Neutrophil (primary cell): ENCODE measurements around the gene HLTF.
"Not testable (repeated sequence)": the region's sequence is repeated elsewhere in the genome, so short reads cannot be mapped to it uniquely, and the experiment has no call there.

ENCODE experiments used
- H3K27ac ChIP-seq: fragments of 200-600 bp; sonication (generic); 2 replicates; pipeline ENCODE4 v1.5.1; 2016; ENCODE audit warnings: mild to moderate bottlenecking, moderate library complexity
- H3K27me3 ChIP-seq: fragments of 200-600 bp; sonication (generic); 2 replicates; pipeline ENCODE4 v1.6.0; 2016; ENCODE audit warnings: mild to moderate bottlenecking
- H3K36me3 ChIP-seq: fragments of 200-600 bp; sonication (generic); 2 replicates; pipeline ENCODE4 v1.5.1; 2017
- H3K4me1 ChIP-seq, 2 experiments: fragments of 200-600 bp in 1 of 2; sonication (generic) in 1 of 2; 1 replicate in 1 of 2; 2 replicates in 1 of 2; pipeline versions ENCODE4 v1.5.1 to v1.6.1; 2013 to 2016; ENCODE audit warnings: low read depth in 1 of 2, low read length in 1 of 2, mild to moderate bottlenecking in 1 of 2, moderate library complexity in 1 of 2; ENCODE audit not compliant: control insufficient read depth in 1 of 2, insufficient read depth in 1 of 2
- H3K4me3 ChIP-seq, 2 experiments: fragments of 200-600 bp in 1 of 2; sonication (generic) in 1 of 2; 1 replicate in 1 of 2; 2 replicates in 1 of 2; pipeline ENCODE4 v1.5.1; 2013 to 2016; ENCODE audit warnings: low read depth in 1 of 2, low read length in 1 of 2, mild to moderate bottlenecking in 1 of 2, moderate library complexity in 1 of 2
- H3K9me3 ChIP-seq: fragments of 200-600 bp; sonication (generic); 2 replicates; pipeline ENCODE4 v1.5.1; 2016
- CTCF ChIP-seq: fragments of 200-600 bp; sonication (generic); IDR thresholded peaks from 2 replicates; pipeline ENCODE4 v1.5.1; 2016; ENCODE audit warnings: antibody characterized with exemption

Gene HLTF

GRCh38 chr3:148992635-148993255 is 93.6 kb downstream of the HLTF start:
- peaks cover 72 to 75% of the 10 kb centered on the region in 2 experiments for H3K4me1 ChIP-seq
- peak overlapping the region; percentile 88 for H3K27ac ChIP-seq
- H3K9me3 ChIP-seq, result no peaks in the 10 kb centered on the region
- peaks cover 38% of the 10 kb centered on the region for H3K36me3 ChIP-seq
- peak overlapping the region; percentile 72 to 74 for H3K4me3 ChIP-seq
- H3K27me3 ChIP-seq, result no peaks in the 10 kb centered on the region
- no peak for TF ChIP-seq CTCF

- Histone ChIP-seq H3K27me3 (no peaks in the 10 kb centered on the region), H3K36me3 (peaks cover 32% of the 10 kb centered on the region), H3K9me3 (no peaks in the 10 kb centered on the region), H3K4me3 (peak overlapping the region; percentile 72 to 74), H3K4me1 (peaks cover 69 to 72% of the 10 kb centered on the region in 2 experiments), H3K27ac (peak overlapping the region; percentile 88)
- no peak for TF ChIP-seq CTCF
Observed at GRCh38 chr3:148992027-148992634, 94.2 kb downstream of the HLTF start.

GRCh38 chr3:148991219-148992026 is 94.9 kb downstream of the HLTF start, which contains the start of gene GYG1:
GYG1 (plus strand) TSS chr3:148991540; CDS start chr3:148991641, 101 bp downstream.
- no peaks in the 10 kb centered on the region for H3K27me3 ChIP-seq
- H3K36me3 ChIP-seq, result peaks cover 25% of the 10 kb centered on the region
- peak; percentile 34 for TF ChIP-seq CTCF
- H3K9me3 ChIP-seq, result no peaks in the 10 kb centered on the region
- peak within 1 kb of the TSS; percentile 88 for H3K27ac ChIP-seq
- peak within 1 kb of the TSS; percentile 72 to 74 for H3K4me3 ChIP-seq
- H3K4me1 ChIP-seq, result peaks cover 64 to 68% of the 10 kb centered on the region in 2 experiments

- Histone ChIP-seq H3K27ac (peak overlapping the region; percentile 88), H3K27me3 (no peaks in the 10 kb centered on the region), H3K4me1 (peaks cover 73 to 74% of the 10 kb centered on the region in 2 experiments), H3K4me3 (peak overlapping the region; percentile 72 to 74), H3K9me3 (no peaks in the 10 kb centered on the region), H3K36me3 (peaks cover 13% of the 10 kb centered on the region)
- TF ChIP-seq CTCF, result no peak
Observed at GRCh38 chr3:148990236-148990635, 96.1 kb downstream of the HLTF start.

- not testable (repeated sequence) for H3K9me3 ChIP-seq, H3K27me3 ChIP-seq, H3K36me3 ChIP-seq, H3K4me3 ChIP-seq
- H3K27ac ChIP-seq, result peak overlapping the region; percentile 88
- H3K4me1 ChIP-seq, result peaks cover 55 to 57% of the 10 kb centered on the region in 2 experiments
Observed at GRCh38 chr3:148987551-148987950, 98.8 kb downstream of the HLTF start.
